Gastroesophageal sphincter (tissue), 3 donors: Measurements from ENCODE around the gene NUAK1.

Source experiments
- CTCF ChIP-seq, 4 experiments: fragments of 200-600 bp in 2 of 4; fragments of 450-650 bp in 2 of 4; sonication (generic) in 1 of 4; IDR thresholded peaks; one replicate each; pipeline ENCODE4 v1.5.1; 2017 to 2019; ENCODE audit warnings: antibody characterized with exemption in 4 of 4, mild to moderate bottlenecking in 2 of 4, moderate library complexity in 2 of 4
- EP300 ChIP-seq: sonication (generic); formaldehyde crosslinking; IDR thresholded peaks from one replicate; pipeline ENCODE4 v1.6.1; 2017; ENCODE audit warnings: antibody characterized with exemption, mild to moderate bottlenecking
- POLR2A ChIP-seq, 2 donors: fragments of 450-650 bp; IDR thresholded peaks; one replicate each; pipeline ENCODE4 v1.6.1; 2017; ENCODE audit warnings: antibody characterized with exemption in 2 of 2, mild to moderate bottlenecking in 2 of 2, moderate library complexity in 1 of 2
- POLR2AphosphoS5 ChIP-seq: sonication (generic); formaldehyde crosslinking; IDR thresholded peaks from one replicate; pipeline ENCODE4 v1.6.1; 2017; ENCODE audit warnings: antibody characterized with exemption

- TF ChIP-seq CTCF (IDR thresholded peaks at IDR 0.05) = no peak
- no peak for TF ChIP-seq POLR2A (IDR thresholded peaks at IDR 0.05)
- no peak for TF ChIP-seq POLR2AphosphoS5
- TF ChIP-seq EP300 = no peak
Observed at GRCh38 chr12:106183735-106184134, 45.0 kb upstream of the NUAK1 start.
